CD4-positive, alpha-beta memory T cell (primary cell): ENCODE measurements around the gene CDKN1B. TPM values are rescaled to one million over a fixed set of nuclear protein-coding genes. Genes with fewer than 3 reads are reported as not detected.

ENCODE experiments used
- CTCF ChIA-PET: fragments of 350-600 bp; sonication (Branson Sonifier 250); formaldehyde crosslinking; loops from one replicate; lab custom pipeline; 2021; ENCODE audit warnings: inconsistent platforms; ENCODE audit not compliant: partially characterized antibody; lab: Charles Lee
- POLR2A ChIA-PET: fragments of 350-600 bp; sonication (Branson Sonifier 250); formaldehyde crosslinking; loops from one replicate; lab custom pipeline; 2021; ENCODE audit not compliant: partially characterized antibody; lab: Charles Lee
- DNase-seq, 5 donors: peaks; one replicate each; pipeline versions ENCODE4 v3.0.0 to v3.0.0-alpha.2; 2020 to 2022; ENCODE audit warnings: mixed read lengths in 1 of 5
- H3K27ac ChIP-seq: one replicate; pipeline ENCODE4 v1.7.0; 2013; ENCODE audit warnings: low read depth, low read length
- H3K27me3 ChIP-seq: 2 replicates; pipeline ENCODE4 v1.7.0; 2013; ENCODE audit warnings: mild to moderate bottlenecking, low read length, moderate library complexity; ENCODE audit not compliant: insufficient read depth
- H3K36me3 ChIP-seq: 2 replicates; pipeline ENCODE4 v1.7.0; 2013; ENCODE audit warnings: mild to moderate bottlenecking, low read length, moderate library complexity; ENCODE audit not compliant: insufficient read depth
- H3K4me1 ChIP-seq: 2 replicates; pipeline ENCODE4 v1.7.0; 2013; ENCODE audit warnings: mild to moderate bottlenecking, low read length, moderate library complexity; ENCODE audit not compliant: insufficient read depth
- H3K4me3 ChIP-seq, 2 donors: one replicate each; pipeline ENCODE4 v1.7.0; 2013; ENCODE audit warnings: low read length in 2 of 2, mild to moderate bottlenecking in 1 of 2
- H3K9me3 ChIP-seq, 2 donors: one replicate each; pipeline ENCODE4 v1.7.0; 2013; ENCODE audit warnings: low read length in 2 of 2, control low read depth in 1 of 2; ENCODE audit not compliant: control insufficient read depth in 1 of 2
- H3K27ac Mint-ChIP-seq, 7 donors: one replicate each; pipeline ENCODE4 v1.8.0; 2020 to 2021; ENCODE audit warnings: mixed read lengths in 7 of 7, mild to moderate bottlenecking in 6 of 7, inconsistent platforms in 3 of 7, moderate library complexity in 3 of 7
- H3K27me3 Mint-ChIP-seq, 2 donors: one replicate each; pipeline ENCODE4 v1.8.0; 2020 to 2021; ENCODE audit warnings: mixed read lengths in 2 of 2
- H3K36me3 Mint-ChIP-seq, 2 donors: one replicate each; pipeline ENCODE4 v1.8.0; 2020 to 2021; ENCODE audit warnings: mixed read lengths in 2 of 2, inconsistent platforms in 1 of 2, mild to moderate bottlenecking in 1 of 2
- H3K4me1 Mint-ChIP-seq, 4 donors: one replicate each; pipeline ENCODE4 v1.8.0; 2020 to 2021; ENCODE audit warnings: mixed read lengths in 4 of 4, mild to moderate bottlenecking in 1 of 4
- H3K4me3 Mint-ChIP-seq, 8 donors: one replicate each; pipeline ENCODE4 v1.8.0; 2020 to 2021; ENCODE audit warnings: mixed read lengths in 8 of 8, mild to moderate bottlenecking in 7 of 8, moderate library complexity in 6 of 8, inconsistent platforms in 3 of 8
- H3K9me3 Mint-ChIP-seq, 8 donors: one replicate each; pipeline ENCODE4 v1.8.0; 2020 to 2021; ENCODE audit warnings: mixed read lengths in 8 of 8, mild to moderate bottlenecking in 5 of 8, inconsistent platforms in 3 of 8, moderate library complexity in 1 of 8
- intact Hi-C: fragments of 100-400 bp; cut with micrococcal nuclease; formaldehyde crosslinking; loops from one replicate; pipeline ENCODE4 v1.15.1; 2023
- polyA plus RNA-seq, 2 donors: library from polyadenylated mRNA; unstranded; fragments of 300-500 nt; fragmentation: Illumina TruSeq; gene quantifications; one replicate each; pipeline ENCODE4 v1.2.3, GENCODE V29; 2021
- total RNA-seq, 2 experiments: library from RNA; stranded (reverse); gene quantifications; one replicate each; pipeline ENCODE4 v1.2.3, GENCODE V29; 2021

CDKN1B gene
- total and polyA plus RNA-seq, 4 experiments from 2014 or later, result 12.5 to 238 (median 123) TPM

DNA sequence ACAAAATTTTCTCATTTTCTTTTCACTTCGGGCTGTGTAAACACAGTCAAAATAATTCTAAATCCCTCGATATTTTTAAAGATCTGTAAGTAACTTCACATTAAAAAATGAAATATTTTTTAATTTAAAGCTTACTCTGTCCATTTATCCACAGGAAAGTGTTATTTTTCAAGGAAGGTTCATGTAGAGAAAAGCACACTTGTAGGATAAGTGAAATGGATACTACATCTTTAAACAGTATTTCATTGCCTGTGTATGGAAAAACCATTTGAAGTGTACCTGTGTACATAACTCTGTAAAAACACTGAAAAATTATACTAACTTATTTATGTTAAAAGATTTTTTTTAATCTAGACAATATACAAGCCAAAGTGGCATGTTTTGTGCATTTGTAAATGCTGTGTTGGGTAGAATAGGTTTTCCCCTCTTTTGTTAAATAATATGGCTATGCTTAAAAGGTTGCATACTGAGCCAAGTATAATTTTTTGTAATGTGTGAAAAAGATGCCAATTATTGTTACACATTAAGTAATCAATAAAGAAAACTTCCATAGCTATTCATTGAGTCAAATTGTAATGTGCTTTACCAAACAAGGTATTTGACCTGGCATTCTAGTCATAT is 4.8 kb downstream of the CDKN1B start:
- peak overlapping the region; percentile 39 to 94 for H3K4me3 ChIP-seq
- POLR2A ChIA-PET, result interaction anchor here (0.8 to 19.2 kb wide), 27 partner anchors 10 to 712 kb away, joined by 3 to 1446 read pairs (median 4); partner anchors contain the start of genes BORCS5, CDKN1B, DUSP16 and GPR19
- H3K4me1 Mint-ChIP-seq, result peaks cover 23 to 54% (median 24%) of the 10 kb centered on the region in 4 donors
- H3K36me3 ChIP-seq, result peaks cover 35% of the 10 kb centered on the region
- peaks cover 0 to 1% of the 10 kb centered on the region in 2 donors for H3K27me3 Mint-ChIP-seq
- no peak for DNase-seq
- intact Hi-C loops, result loop anchor here (10.0 kb wide), 1 partner anchor 1663 kb away; no protein-coding TSS in a partner anchor
- peaks cover 44 to 72% of the 10 kb centered on the region in 2 donors for H3K36me3 Mint-ChIP-seq
- no peaks in the 10 kb centered on the region for H3K9me3 ChIP-seq
- peak overlapping the region; percentile 95 to 99 (median 97) for H3K27ac Mint-ChIP-seq
- CTCF ChIA-PET, result interaction anchor here (1.0 to 8.0 kb wide), 7 partner anchors 14 to 365 kb away, joined by 3 to 104 read pairs (median 4); partner anchors contain the start of gene BORCS5
- peaks cover 0 to 7% (median 0%) of the 10 kb centered on the region in 8 donors for H3K9me3 Mint-ChIP-seq
- H3K4me1 ChIP-seq, result peaks cover 32% of the 10 kb centered on the region
- peak overlapping the region; percentile 95 for H3K27ac ChIP-seq
- H3K27me3 ChIP-seq, result no peaks in the 10 kb centered on the region
- H3K4me3 Mint-ChIP-seq, result peak overlapping the region; percentile 96 to 100 (median 98)

DNA sequence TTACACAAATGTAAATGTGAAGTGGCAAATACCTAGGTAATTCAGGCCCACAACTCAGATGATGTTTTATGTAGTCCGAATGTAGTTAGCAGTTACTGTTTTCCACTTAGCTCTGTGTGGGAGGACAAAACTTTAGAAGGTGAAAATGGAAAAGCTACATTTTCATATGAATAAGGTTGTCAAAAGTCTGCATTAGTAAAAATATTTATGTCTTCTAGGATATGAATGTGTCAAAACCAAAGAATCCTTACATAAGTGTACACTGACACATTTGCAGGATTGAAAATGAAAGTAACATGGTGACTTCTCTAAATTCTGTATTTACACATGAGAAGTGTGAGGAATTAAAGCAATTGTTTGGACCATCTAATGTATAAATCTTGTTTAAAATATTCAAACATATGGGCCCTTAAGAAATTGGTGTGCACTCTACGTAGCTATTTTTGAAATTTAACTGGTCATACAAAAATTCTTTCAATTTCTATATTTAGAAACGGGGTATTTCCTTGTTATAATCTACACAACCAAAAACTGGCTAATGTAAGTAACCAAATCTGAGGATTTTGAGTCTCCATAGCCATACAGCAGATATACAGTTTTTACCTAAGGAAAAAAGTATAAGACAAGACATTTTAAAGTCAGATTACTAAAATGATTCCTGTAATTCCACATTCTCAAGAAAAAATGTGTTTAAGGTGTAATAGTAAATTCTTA is 5.4 kb downstream of the CDKN1B start:
- CTCF ChIA-PET, result interaction anchor here (0.7 to 8.0 kb wide), 9 partner anchors 12 to 671 kb away, joined by 3 to 104 read pairs (median 4); partner anchors contain the start of gene BORCS5
- H3K27ac Mint-ChIP-seq, result peak overlapping the region; percentile 95 to 98 (median 97)

DNA sequence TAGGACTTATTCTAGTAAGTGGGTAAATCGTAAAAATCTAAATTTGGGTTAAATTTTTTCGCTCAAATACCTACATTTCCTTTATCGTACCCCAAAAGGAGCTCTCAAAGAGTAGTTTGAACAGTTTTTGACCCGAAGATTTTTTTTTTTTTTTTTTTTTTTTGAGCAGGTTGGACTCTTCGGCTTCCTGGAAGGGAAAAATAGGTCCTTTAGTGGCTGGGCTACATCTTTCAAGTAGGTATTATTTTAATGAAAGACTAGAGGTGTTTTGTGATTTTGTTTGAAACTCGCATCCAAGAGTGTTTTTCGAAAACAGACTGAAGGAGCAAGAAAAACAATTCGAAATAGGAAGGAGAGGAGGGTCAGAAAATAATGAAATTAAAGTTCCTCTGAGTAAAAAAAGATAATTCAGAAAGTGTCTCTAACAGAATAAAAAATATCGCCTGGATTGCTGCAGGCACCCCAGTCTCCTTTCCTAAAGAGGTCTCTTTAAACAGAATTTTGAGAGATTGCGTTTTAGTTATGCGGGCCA is 6.0 kb downstream of the CDKN1B start:
- ChIA-PET POLR2A (interaction anchor here (0.6 to 19.2 kb wide), 25 partner anchors 9 to 1676 kb away, joined by 3 to 1446 read pairs (median 8); partner anchors contain the start of genes BORCS5, CDKN1B, CREBL2 and DUSP16), CTCF (interaction anchor here (0.7 to 8.0 kb wide), 8 partner anchors 10 to 672 kb away, joined by 3 to 104 read pairs (median 4); partner anchors contain the start of gene BORCS5)
- peaks cover 31% of the 10 kb centered on the region for H3K36me3 ChIP-seq
- Mint-ChIP-seq H3K27ac (peak overlapping the region; percentile 95 to 98 (median 97)), H3K36me3 (peaks cover 35 to 64% of the 10 kb centered on the region in 2 donors), H3K4me3 (peak overlapping the region; percentile 93 to 99 (median 95)), H3K27me3 (peaks cover 0 to 1% of the 10 kb centered on the region in 2 donors), H3K9me3 (peaks cover 0 to 7% (median 0%) of the 10 kb centered on the region in 8 donors), H3K4me1 (peaks cover 30 to 64% (median 31%) of the 10 kb centered on the region in 4 donors)
- peaks cover 41% of the 10 kb centered on the region for H3K4me1 ChIP-seq
- no peaks in the 10 kb centered on the region for H3K9me3 ChIP-seq
- intact Hi-C loops, result loop anchor here (10.0 kb wide), 1 partner anchor 1662 kb away; no protein-coding TSS in a partner anchor
- peak overlapping the region; percentile 95 for H3K27ac ChIP-seq
- H3K4me3 ChIP-seq, result peak overlapping the region; percentile 39 to 80
- DNase-seq, result peak in 2 of 5 donors; percentile 29 to 30
- no peaks in the 10 kb centered on the region for H3K27me3 ChIP-seq

More for the DNA sequence above, 5.4 kb downstream of the CDKN1B start:
- peaks cover 39 to 68% of the 10 kb centered on the region in 2 donors for H3K36me3 Mint-ChIP-seq
- H3K27me3 ChIP-seq, result no peaks in the 10 kb centered on the region
- H3K4me1 Mint-ChIP-seq, result peaks cover 25 to 58% (median 26%) of the 10 kb centered on the region in 4 donors
- DNase-seq, result peak in 4 of 5 donors; percentile 25 to 44 (median 38)
- H3K27ac ChIP-seq, result peak overlapping the region; percentile 95
- POLR2A ChIA-PET, result interaction anchor here (0.6 to 19.2 kb wide), 30 partner anchors 9 to 1677 kb away, joined by 3 to 1446 read pairs (median 4); partner anchors contain the start of genes BORCS5, CDKN1B, CREBL2 and DUSP16
- peak overlapping the region; percentile 93 to 99 (median 95) for H3K4me3 Mint-ChIP-seq
- peak overlapping the region; percentile 39 to 80 for H3K4me3 ChIP-seq
- peaks cover 35% of the 10 kb centered on the region for H3K36me3 ChIP-seq
- H3K4me1 ChIP-seq, result peaks cover 36% of the 10 kb centered on the region
- peaks cover 0 to 1% of the 10 kb centered on the region in 2 donors for H3K27me3 Mint-ChIP-seq
- intact Hi-C loops, result loop anchor here (10.0 kb wide), 1 partner anchor 1662 kb away; no protein-coding TSS in a partner anchor
- peaks cover 0 to 7% (median 0%) of the 10 kb centered on the region in 8 donors for H3K9me3 Mint-ChIP-seq
- H3K9me3 ChIP-seq, result no peaks in the 10 kb centered on the region

DNA sequence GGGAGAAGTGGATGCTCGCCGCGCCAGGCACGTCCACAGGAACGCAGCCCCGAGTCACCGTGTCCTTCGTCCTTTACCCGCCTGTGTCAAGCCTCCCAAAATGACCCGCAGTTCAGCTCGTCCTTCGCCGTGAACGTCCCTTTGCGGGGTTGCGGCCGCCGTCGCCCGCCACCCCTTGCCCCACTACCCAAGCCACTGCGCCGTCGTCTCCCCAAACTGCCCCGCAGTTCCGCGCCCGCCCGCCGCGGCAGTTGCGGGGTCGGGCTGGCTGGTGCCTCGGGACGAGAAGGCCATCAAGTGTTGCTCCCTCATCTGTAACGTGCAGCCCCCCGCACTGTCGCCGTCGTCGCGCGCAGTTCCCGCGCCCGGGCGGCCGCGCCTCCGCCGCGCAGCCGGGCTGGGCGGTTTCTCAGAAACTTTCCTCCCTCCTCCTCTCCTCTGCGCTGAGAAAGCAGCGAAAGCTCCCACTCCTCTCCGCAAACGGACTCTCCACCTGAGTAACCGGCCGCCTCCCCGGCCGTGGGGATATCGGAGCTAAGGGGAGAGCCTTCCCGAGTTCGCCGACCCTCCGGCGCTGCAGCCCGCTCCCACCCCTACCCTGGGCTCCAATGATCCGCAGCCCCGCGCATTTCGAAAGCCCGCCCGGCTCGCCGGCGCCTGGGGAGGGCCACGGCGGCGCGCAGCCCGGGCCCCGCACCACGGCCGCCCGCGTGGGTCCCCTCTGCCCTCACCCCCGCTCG is 6.7 kb downstream of the CDKN1B start:
- Histone ChIP-seq H3K4me3 (peak overlapping the region; percentile 39 to 80), H3K9me3 (no peaks in the 10 kb centered on the region), H3K27ac (peak overlapping the region; percentile 95), H3K27me3 (no peaks in the 10 kb centered on the region), H3K36me3 (peaks cover 25% of the 10 kb centered on the region), H3K4me1 (peaks cover 47% of the 10 kb centered on the region)
- H3K4me1 Mint-ChIP-seq, result peaks cover 34 to 70% (median 38%) of the 10 kb centered on the region in 4 donors
- POLR2A ChIA-PET, result interaction anchor here (0.9 to 19.2 kb wide), 24 partner anchors 9 to 1642 kb away, joined by 3 to 1446 read pairs (median 8); partner anchors contain the start of genes ATF7IP, BORCS5, CDKN1B and CREBL2
- peak overlapping the region; percentile 93 to 99 (median 95) for H3K4me3 Mint-ChIP-seq
- CTCF ChIA-PET, result interaction anchor here (1.3 to 8.0 kb wide), 6 partner anchors 9 to 367 kb away, joined by 3 to 104 read pairs (median 4); partner anchors contain the start of gene BORCS5
- H3K36me3 Mint-ChIP-seq, result peaks cover 29 to 61% of the 10 kb centered on the region in 2 donors
- peak; percentile 48 to 59 (median 52) for DNase-seq
- peak overlapping the region; percentile 95 to 98 (median 97) for H3K27ac Mint-ChIP-seq
- intact Hi-C loops, result loop anchor here (2.0 to 10.0 kb wide), 2 partner anchors 347 to 1661 kb away; no protein-coding TSS in a partner anchor
- peaks cover 0 to 7% (median 0%) of the 10 kb centered on the region in 8 donors for H3K9me3 Mint-ChIP-seq
- H3K27me3 Mint-ChIP-seq, result peaks cover 0 to 1% of the 10 kb centered on the region in 2 donors

GRCh38 chr12:12724421-12725085 is 7.4 kb downstream of the CDKN1B start:
- intact Hi-C loops, result loop anchor here (1.0 to 10.0 kb wide), 10 partner anchors 7 to 1660 kb away; partner anchors contain the start of genes BORCS5, CDKN1B and GPR19
- Histone ChIP-seq H3K36me3 (peaks cover 18% of the 10 kb centered on the region), H3K9me3 (no peaks in the 10 kb centered on the region), H3K4me3 (peak overlapping the region in 1 of 2 donors; percentile 80), H3K27me3 (no peaks in the 10 kb centered on the region), H3K4me1 (peaks cover 54% of the 10 kb centered on the region), H3K27ac (peak overlapping the region; percentile 95)
- Mint-ChIP-seq H3K4me3 (peak overlapping the region; percentile 86 to 96 (median 92)), H3K36me3 (peaks cover 22 to 54% of the 10 kb centered on the region in 2 donors), H3K27ac (peak overlapping the region; percentile 91 to 98 (median 96)), H3K9me3 (peaks cover 0 to 7% (median 0%) of the 10 kb centered on the region in 8 donors), H3K27me3 (peaks cover 0 to 1% of the 10 kb centered on the region in 2 donors), H3K4me1 (peaks cover 35 to 70% (median 41%) of the 10 kb centered on the region in 4 donors)
- CTCF ChIA-PET, result interaction anchor here (1.0 to 8.0 kb wide), 7 partner anchors 8 to 368 kb away, joined by 3 to 104 read pairs (median 4); partner anchors contain the start of genes BORCS5 and CREBL2
- peak in 2 of 5 donors; percentile 34 to 39 for DNase-seq
- POLR2A ChIA-PET, result interaction anchor here (1.0 to 19.2 kb wide), 23 partner anchors 8 to 1641 kb away, joined by 3 to 1446 read pairs (median 11); partner anchors contain the start of genes ATF7IP, BORCS5, CDKN1B and CREBL2
